Muscle of back (tissue), 11 donors: ENCODE results near the gene SOCS6. TPM values are rescaled to one million over a fixed set of nuclear protein-coding genes. Genes with fewer than 3 reads are reported as not detected.
A peak's percentile ranks its signal among the peaks of the same experiment; 100 is the strongest.
"Not testable (repeated sequence)": the region's sequence is repeated elsewhere in the genome, so short reads cannot be mapped to it uniquely, and the experiment has no call there.

Source experiments
- DNase-seq, 3 donors: peaks; one replicate each; pipeline versions ENCODE4 v3.0.0 to v3.0.0-alpha.2; 2013
- polyA plus RNA-seq, 10 donors: library from polyadenylated mRNA; unstranded; fragments of 120-200 nt; gene quantifications; one replicate each; pipeline ENCODE4 v1.2.1, GENCODE V29; 2013; ENCODE audit not compliant: insufficient read length in 10 of 10

The SOCS6 gene
- polyA plus RNA-seq, 10 donors: 13.1 to 17.5 (median 16.5) TPM

GRCh38 chr18:70355620-70356385, 67.0 kb downstream of the SOCS6 start:
- no peak for DNase-seq

- peak in 1 of 3 donors; percentile 63 for DNase-seq
Measured at GRCh38 chr18:70358105-70358406, 69.2 kb downstream of the SOCS6 start.

- no peak for DNase-seq
Measured at GRCh38 chr18:70359071-70359470, 70.2 kb downstream of the SOCS6 start.

- DNase-seq: no peak
Measured at GRCh38 chr18:70362258-70362657, 73.4 kb downstream of the SOCS6 start.

GRCh38 chr18:70363861-70364260, 75.0 kb downstream of the SOCS6 start:
- DNase-seq: no peak

GRCh38 chr18:70365361-70365760, 76.5 kb downstream of the SOCS6 start:
- no peak for DNase-seq

GRCh38 chr18:70366174-70366573, 77.3 kb downstream of the SOCS6 start:
- no peak for DNase-seq

GRCh38 chr18:70366670-70367069, 77.8 kb downstream of the SOCS6 start:
- DNase-seq: no peak

- not testable (repeated sequence) for DNase-seq
Measured at GRCh38 chr18:70367344-70367743, 78.5 kb downstream of the SOCS6 start.

GRCh38 chr18:70368903-70369302, 80.1 kb downstream of the SOCS6 start:
- DNase-seq: no peak

- DNase-seq: no peak
Measured at GRCh38 chr18:70370762-70371733, 82.2 kb downstream of the SOCS6 start.

GRCh38 chr18:70371908-70372307, 83.1 kb downstream of the SOCS6 start:
- DNase-seq: no peak

- DNase-seq: no peak
Measured at GRCh38 chr18:70372450-70373041, 83.7 kb downstream of the SOCS6 start.

GRCh38 chr18:70373042-70373519, 84.2 kb downstream of the SOCS6 start:
- DNase-seq: peak in 1 of 3 donors; percentile 77

GRCh38 chr18:70374154-70374553, 85.3 kb downstream of the SOCS6 start:
- DNase-seq: peak in 1 of 3 donors; percentile 21

- no peak for DNase-seq
Measured at GRCh38 chr18:70376137-70376913, 87.5 kb downstream of the SOCS6 start.

- no peak for DNase-seq
Measured at GRCh38 chr18:70376914-70377258, 88.0 kb downstream of the SOCS6 start.

- no peak for DNase-seq
Measured at GRCh38 chr18:70377317-70377799, 88.5 kb downstream of the SOCS6 start.

- DNase-seq: no peak
Measured at GRCh38 chr18:70377857-70378701, 89.2 kb downstream of the SOCS6 start.
